ENCODE results near the gene ZC3H12D.
"Not testable (repeated sequence)": the region's sequence is repeated elsewhere in the genome, so short reads cannot be mapped to it uniquely, and the experiment has no call there.

Gene ZC3H12D

DNA sequence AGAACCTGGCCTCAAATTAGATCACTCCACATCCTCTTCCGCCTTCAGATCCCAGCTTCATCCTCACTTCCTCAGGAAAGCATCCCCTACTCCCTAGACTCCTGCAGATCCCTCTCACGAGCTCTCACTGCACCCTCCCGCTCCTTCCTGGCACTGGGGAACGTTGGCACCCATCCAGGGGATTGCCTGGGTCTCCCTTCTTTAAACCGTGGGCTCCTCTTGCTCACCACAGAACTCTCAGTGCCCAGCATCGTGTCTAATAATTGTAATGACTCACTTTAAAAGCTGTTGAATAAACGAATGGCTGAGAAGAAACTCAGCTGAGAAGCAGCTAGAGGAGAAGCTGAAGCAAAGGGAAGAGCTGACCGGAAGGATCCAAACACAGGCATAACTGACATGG is 20.4 kb downstream of the ZC3H12D start:
- no peak; the same call in 2 of the 3 replicates for ATAC-seq
- TF ChIP-seq ARNTL (CRISPR knock-in tag; IDR thresholded peaks at IDR 0.05; ENCODE audit: borderline replicate concordance, low read depth) (no peak), CSDC2 (CRISPR knock-in tag; IDR thresholded peaks at IDR 0.05) (no peak), ZC3H10 (CRISPR knock-in tag; IDR thresholded peaks at IDR 0.05) (no peak), ZFP3 (CRISPR knock-in tag; IDR thresholded peaks at IDR 0.05) (no peak)
- TF ChIP-seq, protein P1, sequence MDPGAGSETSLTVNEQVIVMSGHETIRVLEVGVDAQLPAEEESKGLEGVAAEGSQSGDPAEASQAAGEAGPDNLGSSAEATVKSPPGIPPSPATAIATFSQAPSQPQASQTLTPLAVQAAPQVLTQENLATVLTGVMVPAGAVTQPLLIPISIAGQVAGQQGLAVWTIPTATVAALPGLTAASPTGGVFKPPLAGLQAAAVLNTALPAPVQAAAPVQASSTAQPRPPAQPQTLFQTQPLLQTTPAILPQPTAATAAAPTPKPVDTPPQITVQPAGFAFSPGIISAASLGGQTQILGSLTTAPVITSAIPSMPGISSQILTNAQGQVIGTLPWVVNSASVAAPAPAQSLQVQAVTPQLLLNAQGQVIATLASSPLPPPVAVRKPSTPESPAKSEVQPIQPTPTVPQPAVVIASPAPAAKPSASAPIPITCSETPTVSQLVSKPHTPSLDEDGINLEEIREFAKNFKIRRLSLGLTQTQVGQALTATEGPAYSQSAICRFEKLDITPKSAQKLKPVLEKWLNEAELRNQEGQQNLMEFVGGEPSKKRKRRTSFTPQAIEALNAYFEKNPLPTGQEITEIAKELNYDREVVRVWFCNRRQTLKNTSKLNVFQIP (CRISPR knock-in tag; IDR thresholded peaks at IDR 0.05; ENCODE audit: borderline replicate concordance, low read depth), result no peak

DNA sequence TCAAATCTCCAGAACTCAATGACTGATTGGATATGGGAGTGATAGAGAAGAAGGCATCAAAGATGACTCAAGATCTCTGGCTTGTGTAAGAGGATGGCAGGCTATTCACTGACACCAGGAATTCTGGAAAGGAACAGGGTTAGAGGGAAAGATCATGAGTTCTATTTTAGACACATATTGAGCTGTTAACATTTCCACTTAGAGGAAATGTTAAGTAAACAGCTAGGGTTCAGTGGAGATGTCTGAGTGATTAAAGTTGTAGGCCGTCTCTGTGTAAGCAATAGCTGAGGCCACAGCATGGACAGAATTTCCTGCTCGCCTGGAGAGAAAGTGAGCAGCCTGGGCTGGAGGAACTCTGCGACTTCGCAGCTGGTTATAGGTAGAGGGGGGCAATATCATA is 21.0 kb downstream of the ZC3H12D start:
- ATAC-seq, result no peak
- TF ChIP-seq, protein P1 (CRISPR knock-in tag; IDR thresholded peaks at IDR 0.05; ENCODE audit: borderline replicate concordance, low read depth), result no peak
- no peak for TF ChIP-seq TOX (CRISPR knock-in tag; IDR thresholded peaks at IDR 0.05; ENCODE audit: borderline replicate concordance)
- TF ChIP-seq, protein P2, sequence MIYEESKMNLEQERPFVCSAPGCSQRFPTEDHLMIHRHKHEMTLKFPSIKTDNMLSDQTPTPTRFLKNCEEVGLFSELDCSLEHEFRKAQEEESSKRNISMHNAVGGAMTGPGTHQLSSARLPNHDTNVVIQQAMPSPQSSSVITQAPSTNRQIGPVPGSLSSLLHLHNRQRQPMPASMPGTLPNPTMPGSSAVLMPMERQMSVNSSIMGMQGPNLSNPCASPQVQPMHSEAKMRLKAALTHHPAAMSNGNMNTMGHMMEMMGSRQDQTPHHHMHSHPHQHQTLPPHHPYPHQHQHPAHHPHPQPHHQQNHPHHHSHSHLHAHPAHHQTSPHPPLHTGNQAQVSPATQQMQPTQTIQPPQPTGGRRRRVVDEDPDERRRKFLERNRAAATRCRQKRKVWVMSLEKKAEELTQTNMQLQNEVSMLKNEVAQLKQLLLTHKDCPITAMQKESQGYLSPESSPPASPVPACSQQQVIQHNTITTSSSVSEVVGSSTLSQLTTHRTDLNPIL (CRISPR knock-in tag; IDR thresholded peaks at IDR 0.05; ENCODE audit: low read depth), result no peak
- TF ChIP-seq GLIS3 (CRISPR knock-in tag; IDR thresholded peaks at IDR 0.05), result no peak
- no peak for TF ChIP-seq ZNF565 (CRISPR knock-in tag; conservative IDR thresholded peaks at IDR 0.05; ENCODE audit: low read depth)
- TF ChIP-seq ZNF8 (CRISPR knock-in tag; IDR thresholded peaks at IDR 0.05), result no peak
- TF ChIP-seq BACH2 (CRISPR knock-in tag; IDR thresholded peaks at IDR 0.05; ENCODE audit: borderline replicate concordance), result no peak
- TF ChIP-seq, protein P3, sequence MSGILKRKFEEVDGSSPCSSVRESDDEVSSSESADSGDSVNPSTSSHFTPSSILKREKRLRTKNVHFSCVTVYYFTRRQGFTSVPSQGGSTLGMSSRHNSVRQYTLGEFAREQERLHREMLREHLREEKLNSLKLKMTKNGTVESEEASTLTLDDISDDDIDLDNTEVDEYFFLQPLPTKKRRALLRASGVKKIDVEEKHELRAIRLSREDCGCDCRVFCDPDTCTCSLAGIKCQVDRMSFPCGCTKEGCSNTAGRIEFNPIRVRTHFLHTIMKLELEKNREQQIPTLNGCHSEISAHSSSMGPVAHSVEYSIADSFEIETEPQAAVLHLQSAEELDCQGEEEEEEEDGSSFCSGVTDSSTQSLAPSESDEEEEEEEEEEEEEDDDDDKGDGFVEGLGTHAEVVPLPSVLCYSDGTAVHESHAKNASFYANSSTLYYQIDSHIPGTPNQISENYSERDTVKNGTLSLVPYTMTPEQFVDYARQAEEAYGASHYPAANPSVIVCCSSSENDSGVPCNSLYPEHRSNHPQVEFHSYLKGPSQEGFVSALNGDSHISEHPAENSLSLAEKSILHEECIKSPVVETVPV (CRISPR knock-in tag; IDR thresholded peaks at IDR 0.05), result no peak
- no peak for TF ChIP-seq ARNTL (CRISPR knock-in tag; IDR thresholded peaks at IDR 0.05; ENCODE audit: borderline replicate concordance, low read depth)
- no peak for TF ChIP-seq ZFP3 (CRISPR knock-in tag; IDR thresholded peaks at IDR 0.05)
- TF ChIP-seq CSDC2 (CRISPR knock-in tag; IDR thresholded peaks at IDR 0.05), result no peak
- no peak for TF ChIP-seq TCF4 (CRISPR knock-in tag; IDR thresholded peaks at IDR 0.05; ENCODE audit: borderline replicate concordance)
- no peak for TF ChIP-seq ESRRG (CRISPR knock-in tag; IDR thresholded peaks at IDR 0.05)
- TF ChIP-seq ZNF70 (CRISPR knock-in tag; IDR thresholded peaks at IDR 0.05), result no peak
- TF ChIP-seq RARB (CRISPR knock-in tag; IDR thresholded peaks at IDR 0.05), result no peak

DNA sequence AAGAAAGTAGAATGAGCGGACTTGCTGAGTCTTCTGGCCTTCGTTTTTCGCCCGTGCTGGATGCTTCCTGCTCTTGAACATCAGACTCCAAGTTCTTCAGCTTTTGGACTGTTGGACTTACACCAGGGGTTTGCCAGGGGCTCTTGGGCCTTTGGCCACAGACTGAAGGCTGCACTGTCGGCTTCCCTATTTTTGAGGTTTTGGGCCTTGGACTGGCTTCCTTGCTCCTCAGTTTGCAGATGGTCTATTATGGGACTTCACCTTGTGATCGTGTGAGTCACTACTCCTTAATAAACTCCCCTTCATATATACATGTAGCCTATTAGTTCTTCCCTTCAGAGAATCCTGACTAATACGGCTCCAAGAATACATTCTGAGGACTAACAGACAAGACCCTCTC is 22.1 kb downstream of the ZC3H12D start:
- ATAC-seq, result not testable (repeated sequence)

DNA sequence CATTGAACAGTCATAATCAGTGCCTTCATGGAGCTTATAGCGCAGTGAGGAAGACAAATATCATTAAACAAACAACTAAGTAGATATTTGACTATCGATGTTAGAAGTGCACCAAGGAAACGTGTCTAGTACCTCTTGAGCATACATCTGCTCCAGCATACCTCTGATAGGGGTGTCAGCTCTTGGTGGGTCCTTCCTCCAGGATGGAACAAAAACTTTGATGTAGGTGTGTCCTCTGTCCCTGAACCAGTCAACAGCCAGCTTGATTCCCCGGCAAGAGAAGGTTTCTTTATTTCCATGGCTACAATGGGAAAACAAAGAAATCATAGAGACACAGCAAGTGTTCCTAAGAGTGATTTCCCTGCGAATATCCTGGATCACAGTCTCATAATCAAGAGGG is 23.1 kb downstream of the ZC3H12D start:
- no peak for ATAC-seq
- no peak for TF ChIP-seq ZFP3 (CRISPR knock-in tag; IDR thresholded peaks at IDR 0.05)
- TF ChIP-seq ARNTL (CRISPR knock-in tag; IDR thresholded peaks at IDR 0.05; ENCODE audit: borderline replicate concordance, low read depth), result no peak
- no peak for TF ChIP-seq ESRRG (CRISPR knock-in tag; IDR thresholded peaks at IDR 0.05)
- TF ChIP-seq CSDC2 (CRISPR knock-in tag; IDR thresholded peaks at IDR 0.05), result no peak
- TF ChIP-seq RARB (CRISPR knock-in tag; IDR thresholded peaks at IDR 0.05), result no peak
- TF ChIP-seq ZFP30 (CRISPR knock-in tag; IDR thresholded peaks at IDR 0.05), result no peak
- TF ChIP-seq TOX (CRISPR knock-in tag; IDR thresholded peaks at IDR 0.05; ENCODE audit: borderline replicate concordance), result no peak
- TF ChIP-seq BACH2 (CRISPR knock-in tag; IDR thresholded peaks at IDR 0.05; ENCODE audit: borderline replicate concordance), result no peak
- TF ChIP-seq, protein P4, sequence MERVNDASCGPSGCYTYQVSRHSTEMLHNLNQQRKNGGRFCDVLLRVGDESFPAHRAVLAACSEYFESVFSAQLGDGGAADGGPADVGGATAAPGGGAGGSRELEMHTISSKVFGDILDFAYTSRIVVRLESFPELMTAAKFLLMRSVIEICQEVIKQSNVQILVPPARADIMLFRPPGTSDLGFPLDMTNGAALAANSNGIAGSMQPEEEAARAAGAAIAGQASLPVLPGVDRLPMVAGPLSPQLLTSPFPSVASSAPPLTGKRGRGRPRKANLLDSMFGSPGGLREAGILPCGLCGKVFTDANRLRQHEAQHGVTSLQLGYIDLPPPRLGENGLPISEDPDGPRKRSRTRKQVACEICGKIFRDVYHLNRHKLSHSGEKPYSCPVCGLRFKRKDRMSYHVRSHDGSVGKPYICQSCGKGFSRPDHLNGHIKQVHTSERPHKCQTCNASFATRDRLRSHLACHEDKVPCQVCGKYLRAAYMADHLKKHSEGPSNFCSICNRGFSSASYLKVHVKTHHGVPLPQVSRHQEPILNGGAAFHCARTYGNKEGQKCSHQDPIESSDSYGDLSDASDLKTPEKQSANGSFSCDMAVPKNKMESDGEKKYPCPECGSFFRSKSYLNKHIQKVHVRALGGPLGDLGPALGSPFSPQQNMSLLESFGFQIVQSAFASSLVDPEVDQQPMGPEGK (CRISPR knock-in tag; IDR thresholded peaks at IDR 0.05; ENCODE audit: borderline replicate concordance), result no peak
- no peak for TF ChIP-seq ISL1 (CRISPR knock-in tag; IDR thresholded peaks at IDR 0.05)
- TF ChIP-seq ZNF8 (CRISPR knock-in tag; IDR thresholded peaks at IDR 0.05), result no peak
- TF ChIP-seq SNAI2 (CRISPR knock-in tag; IDR thresholded peaks at IDR 0.05), result no peak
- TF ChIP-seq GLIS3 (CRISPR knock-in tag; IDR thresholded peaks at IDR 0.05), result no peak
- TF ChIP-seq TCF4 (CRISPR knock-in tag; IDR thresholded peaks at IDR 0.05; ENCODE audit: borderline replicate concordance), result no peak
- no peak for TF ChIP-seq ZNF70 (CRISPR knock-in tag; IDR thresholded peaks at IDR 0.05)
- TF ChIP-seq, protein P5, sequence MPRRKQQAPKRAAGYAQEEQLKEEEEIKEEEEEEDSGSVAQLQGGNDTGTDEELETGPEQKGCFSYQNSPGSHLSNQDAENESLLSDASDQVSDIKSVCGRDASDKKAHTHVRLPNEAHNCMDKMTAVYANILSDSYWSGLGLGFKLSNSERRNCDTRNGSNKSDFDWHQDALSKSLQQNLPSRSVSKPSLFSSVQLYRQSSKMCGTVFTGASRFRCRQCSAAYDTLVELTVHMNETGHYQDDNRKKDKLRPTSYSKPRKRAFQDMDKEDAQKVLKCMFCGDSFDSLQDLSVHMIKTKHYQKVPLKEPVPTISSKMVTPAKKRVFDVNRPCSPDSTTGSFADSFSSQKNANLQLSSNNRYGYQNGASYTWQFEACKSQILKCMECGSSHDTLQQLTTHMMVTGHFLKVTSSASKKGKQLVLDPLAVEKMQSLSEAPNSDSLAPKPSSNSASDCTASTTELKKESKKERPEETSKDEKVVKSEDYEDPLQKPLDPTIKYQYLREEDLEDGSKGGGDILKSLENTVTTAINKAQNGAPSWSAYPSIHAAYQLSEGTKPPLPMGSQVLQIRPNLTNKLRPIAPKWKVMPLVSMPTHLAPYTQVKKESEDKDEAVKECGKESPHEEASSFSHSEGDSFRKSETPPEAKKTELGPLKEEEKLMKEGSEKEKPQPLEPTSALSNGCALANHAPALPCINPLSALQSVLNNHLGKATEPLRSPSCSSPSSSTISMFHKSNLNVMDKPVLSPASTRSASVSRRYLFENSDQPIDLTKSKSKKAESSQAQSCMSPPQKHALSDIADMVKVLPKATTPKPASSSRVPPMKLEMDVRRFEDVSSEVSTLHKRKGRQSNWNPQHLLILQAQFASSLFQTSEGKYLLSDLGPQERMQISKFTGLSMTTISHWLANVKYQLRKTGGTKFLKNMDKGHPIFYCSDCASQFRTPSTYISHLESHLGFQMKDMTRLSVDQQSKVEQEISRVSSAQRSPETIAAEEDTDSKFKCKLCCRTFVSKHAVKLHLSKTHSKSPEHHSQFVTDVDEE (CRISPR knock-in tag; IDR thresholded peaks at IDR 0.05), result no peak
- TF ChIP-seq, protein P1 (CRISPR knock-in tag; IDR thresholded peaks at IDR 0.05; ENCODE audit: borderline replicate concordance, low read depth), result no peak
- TF ChIP-seq ZNF565 (CRISPR knock-in tag; conservative IDR thresholded peaks at IDR 0.05; ENCODE audit: low read depth), result no peak

DNA sequence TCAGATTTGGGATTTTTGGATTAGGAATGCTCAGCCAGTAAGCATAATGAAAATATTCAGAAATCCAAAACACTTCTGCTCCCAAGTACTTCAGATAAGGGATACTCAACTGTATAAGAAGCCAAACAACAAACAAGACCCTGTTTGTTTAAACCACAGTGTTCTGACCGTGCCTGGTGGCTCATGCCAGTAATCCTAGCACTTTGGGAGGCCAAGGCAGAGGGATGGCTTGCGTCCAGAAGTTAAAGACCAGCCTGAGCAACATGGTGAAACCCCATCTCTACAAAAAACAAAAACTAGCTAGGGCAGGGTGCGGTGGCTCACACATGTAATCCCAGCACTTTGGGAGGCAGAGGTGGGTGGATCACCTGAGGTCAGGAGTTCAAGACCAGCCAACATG is 24.6 kb downstream of the ZC3H12D start:
- ATAC-seq, result not testable (repeated sequence)

Data from SK-N-SH treated with all-trans-retinoic acid at 6 μM for 48 hours (cell line).